NCI-H526 (cell line): ENCODE measurements around the gene TIMP3.
A peak's percentile ranks its signal among the peaks of the same experiment; 100 is the strongest.
"Not testable (repeated sequence)": the region's sequence is repeated elsewhere in the genome, so short reads cannot be mapped to it uniquely, and the experiment has no call there.

Experiments used
- DNase-seq, 2 experiments: peaks; one replicate each; lab custom pipeline; 2025; lab: John Stamatoyannopoulos, UW

Gene TIMP3

GRCh38 chr22:32854351-32854804 is 52.9 kb downstream of the TIMP3 start:
- DNase-seq, result no peak

DNA sequence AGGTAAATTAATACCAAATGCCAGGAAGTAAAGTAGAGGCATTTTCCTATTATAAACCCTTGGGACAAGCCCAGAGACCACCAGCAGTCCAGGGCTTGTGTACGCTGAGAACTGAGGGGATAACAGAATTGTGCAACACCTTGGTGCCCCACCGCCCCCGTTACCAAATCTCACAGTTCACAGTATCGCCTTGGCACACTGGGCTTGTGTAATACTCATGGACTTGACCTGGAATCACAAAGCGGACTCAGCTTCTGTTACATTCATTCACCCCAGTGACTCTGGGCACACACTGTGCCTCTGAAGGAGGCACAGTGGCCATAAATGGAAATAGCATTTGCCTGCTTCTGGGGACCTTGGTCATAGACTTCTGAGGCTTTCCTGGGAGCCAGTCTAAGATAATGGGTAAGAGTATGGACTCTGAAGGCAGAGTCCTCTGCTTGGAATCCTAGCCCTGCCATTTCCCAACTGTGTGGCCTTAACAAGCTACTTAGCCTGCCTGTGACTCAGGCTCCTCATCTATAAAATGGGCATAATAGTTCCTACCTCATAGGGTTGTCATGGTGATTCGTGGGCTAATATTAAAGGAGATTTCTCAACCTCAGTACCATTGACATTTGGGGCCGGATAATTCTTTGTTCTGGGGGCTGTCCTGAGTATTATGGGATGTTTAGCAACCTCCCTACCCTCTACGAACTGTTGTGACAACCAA is 53.7 kb downstream of the TIMP3 start:
- no peak for DNase-seq

DNA sequence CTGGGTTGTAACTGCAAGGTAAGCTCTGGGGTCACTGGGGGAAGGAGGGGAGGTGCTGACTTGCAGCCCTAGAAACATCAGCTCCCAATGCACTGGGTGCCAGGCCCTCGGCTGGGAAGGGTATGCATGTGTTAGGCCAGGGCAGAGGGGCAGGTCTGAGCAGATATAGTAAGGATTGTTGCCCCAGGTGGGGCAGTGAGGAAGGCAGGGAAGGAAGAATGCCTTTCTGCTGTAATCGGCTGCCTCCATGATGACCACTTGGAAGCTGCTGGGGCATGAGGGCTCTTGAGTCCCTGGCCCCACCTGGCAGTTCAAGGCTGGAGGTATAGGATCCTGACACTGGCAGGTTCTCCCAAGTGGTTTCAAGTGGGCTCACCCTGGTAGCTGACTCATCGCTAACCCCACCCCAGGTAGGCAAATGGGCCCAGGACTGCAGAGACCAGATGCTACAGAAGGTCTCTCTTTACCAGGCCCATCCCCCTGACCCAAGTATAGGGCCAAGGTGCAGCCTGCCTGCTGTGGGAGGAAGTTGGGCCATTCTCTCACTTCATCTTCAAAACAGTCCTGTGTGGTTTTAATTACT is 56.7 kb downstream of the TIMP3 start:
- no peak for DNase-seq

GRCh38 chr22:32858957-32859356 is 57.5 kb downstream of the TIMP3 start:
- DNase-seq, result no peak

DNA sequence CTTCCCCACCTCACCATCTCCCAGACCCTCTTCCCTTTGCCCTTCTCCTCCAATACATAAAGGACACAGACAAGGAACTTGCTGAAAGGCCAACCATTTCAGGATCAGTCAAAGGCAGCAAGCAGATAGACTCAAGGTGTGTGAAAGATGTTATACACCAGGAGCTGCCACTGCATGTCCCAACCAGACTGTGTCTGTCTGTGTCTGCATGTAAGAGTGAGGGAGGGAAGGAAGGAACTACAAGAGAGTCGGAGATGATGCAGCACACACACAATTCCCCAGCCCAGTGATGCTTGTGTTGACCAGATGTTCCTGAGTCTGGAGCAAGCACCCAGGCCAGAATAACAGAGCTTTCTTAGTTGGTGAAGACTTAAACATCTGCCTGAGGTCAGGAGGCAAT is 58.2 kb downstream of the TIMP3 start:
- no peak for DNase-seq

DNA sequence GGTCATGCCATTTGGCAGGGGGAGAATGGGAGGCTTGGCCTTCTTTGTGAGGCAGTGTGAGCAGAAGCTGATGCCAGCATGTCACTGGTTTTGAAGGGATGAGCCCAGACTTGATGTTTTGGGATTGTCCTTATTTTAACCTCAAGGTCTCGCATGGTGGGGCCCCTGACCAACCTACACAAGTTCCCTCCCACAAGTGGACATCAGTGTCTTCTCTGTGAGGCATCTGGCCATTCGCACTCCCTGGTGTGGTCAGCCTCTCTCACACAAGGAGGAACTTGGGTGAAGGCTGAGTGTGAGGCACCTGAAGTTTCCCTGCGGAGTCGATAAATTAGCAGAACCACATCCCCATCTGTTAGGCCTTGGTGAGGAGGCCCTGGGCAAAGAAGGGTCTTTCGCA is 59.8 kb downstream of the TIMP3 start:
- DNase-seq, result no peak

DNA sequence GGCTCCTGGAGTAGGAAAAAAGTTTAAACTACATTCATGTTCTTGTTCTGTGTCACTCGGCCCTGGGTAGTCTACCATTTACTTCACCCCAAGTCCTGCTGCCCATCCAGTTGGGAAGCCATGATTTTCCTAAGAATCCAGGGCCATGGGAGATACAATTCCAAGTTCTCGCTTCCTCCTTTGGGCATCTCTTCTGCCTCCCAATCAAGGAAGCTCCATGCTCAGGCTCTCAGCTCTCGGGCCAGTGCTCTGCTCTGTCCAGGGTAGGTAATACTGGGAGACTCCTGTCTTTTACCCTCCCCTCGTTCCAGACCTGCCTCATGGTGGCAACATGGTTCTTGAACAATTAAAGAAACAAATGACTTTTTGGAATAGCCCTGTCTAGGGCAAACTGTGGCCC is 60.6 kb downstream of the TIMP3 start:
- no peak for DNase-seq

GRCh38 chr22:32862936-32863661 is 61.6 kb downstream of the TIMP3 start:
- DNase-seq, result no peak

DNA sequence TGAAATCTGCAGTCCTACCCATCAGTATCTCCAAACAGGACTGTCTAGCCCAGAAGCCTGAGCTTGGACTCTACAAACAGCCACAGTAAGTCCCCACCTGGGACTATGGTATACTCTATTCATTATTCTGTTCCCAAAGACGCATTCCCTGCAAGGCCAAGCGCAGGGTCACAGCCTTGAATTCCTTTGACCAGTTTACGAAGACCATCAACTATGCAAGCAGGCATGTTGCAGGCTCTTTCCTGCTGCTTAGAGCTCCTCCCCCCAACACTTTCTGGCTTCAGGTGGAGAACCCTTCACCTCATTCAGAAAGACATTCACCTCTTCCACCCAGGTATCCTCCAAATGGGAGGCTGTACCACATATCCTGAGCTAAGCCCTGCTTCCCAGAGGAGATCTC is 62.5 kb downstream of the TIMP3 start:
- no peak for DNase-seq

DNA sequence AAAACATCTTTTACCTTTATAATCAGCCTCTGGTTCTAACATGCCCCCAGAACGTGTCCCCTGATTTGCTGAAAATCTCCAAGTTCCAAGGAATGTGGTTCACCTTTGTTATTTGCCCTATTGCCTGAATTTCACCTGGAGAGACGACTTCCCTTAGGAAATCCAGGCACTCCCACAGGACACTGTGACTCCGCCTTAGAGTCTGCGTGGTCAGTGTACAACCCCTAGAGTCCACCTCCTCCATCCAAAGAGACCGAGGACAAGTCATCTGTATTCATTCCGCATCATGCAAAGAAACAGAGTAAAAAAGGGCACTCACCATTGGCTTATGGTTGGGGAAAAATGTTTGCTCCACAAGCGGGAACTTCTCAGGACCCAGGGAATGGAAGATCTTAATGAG is 63.1 kb downstream of the TIMP3 start:
- no peak for DNase-seq

- DNase-seq, result no peak
These were observed 65.4 kb downstream of the TIMP3 start for GRCh38 chr22:32866953-32867352.

DNA sequence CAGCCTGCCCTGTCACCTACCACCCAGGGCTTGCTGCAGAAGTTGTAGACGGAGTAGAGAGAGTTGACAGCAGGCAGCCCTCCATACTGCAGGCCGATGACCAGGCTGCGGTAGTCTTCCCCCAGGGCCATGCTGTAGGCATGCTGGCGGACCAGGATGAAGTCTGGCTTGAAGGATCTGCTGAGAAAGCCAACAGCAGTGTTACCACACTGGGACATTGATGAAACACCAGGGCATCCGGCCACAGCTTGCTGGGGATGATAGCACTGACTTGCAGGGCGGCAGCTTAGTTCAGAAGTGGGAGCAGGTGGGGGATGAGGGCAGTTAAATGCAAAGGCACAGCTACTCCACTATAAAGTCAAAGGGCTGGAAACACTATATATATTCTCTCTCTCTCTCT is 67.4 kb downstream of the TIMP3 start:
- DNase-seq, result no peak

- DNase-seq, result no peak
These were observed 69.0 kb downstream of the TIMP3 start for GRCh38 chr22:32870474-32870873.

DNA sequence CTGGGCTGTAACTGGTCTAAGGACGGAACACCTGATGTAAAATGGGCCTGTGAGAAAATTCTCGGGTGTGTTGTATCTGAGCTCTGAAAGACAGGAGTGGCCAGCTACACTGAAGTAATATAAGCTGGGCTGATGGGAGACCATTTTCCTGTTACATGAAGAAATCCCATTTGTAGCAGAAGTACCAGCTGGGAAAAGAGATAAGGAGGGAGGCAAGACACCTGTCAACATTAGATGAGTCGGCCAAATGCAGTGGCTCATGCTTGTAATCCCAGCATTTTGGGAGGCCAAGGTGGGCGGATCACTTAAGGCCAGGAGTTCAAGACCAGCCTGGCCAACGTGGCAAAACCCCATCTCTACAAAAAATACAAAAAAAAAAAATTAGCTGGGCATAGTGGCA is 72.1 kb downstream of the TIMP3 start:
- DNase-seq, result not testable (repeated sequence)

GRCh38 chr22:32874385-32874784 is 72.9 kb downstream of the TIMP3 start:
- no peak for DNase-seq

DNA sequence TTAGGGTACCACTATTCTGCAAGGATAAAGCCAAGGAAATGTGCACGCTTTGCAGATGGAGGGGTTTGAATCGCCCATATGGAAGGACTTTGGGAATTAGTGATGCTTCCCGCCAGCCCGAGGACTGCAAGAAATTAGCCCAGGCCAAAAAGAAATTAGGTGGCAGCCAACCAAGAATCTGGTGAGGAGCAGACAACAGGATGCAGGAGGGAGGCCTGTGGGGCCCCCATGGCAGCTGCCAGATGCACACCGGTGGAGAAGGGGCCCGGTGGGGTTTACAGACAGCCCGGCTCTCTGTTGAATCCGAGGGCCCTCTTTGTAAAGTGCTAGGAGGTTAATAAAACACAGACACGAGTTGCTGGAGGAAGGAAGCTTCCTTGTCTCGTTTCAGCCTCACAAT is 73.5 kb downstream of the TIMP3 start:
- DNase-seq, result no peak

- no peak for DNase-seq
These were observed 75.0 kb downstream of the TIMP3 start for GRCh38 chr22:32876516-32876915.

- DNase-seq, result no peak
These were observed 75.7 kb downstream of the TIMP3 start for GRCh38 chr22:32877196-32877595.

DNA sequence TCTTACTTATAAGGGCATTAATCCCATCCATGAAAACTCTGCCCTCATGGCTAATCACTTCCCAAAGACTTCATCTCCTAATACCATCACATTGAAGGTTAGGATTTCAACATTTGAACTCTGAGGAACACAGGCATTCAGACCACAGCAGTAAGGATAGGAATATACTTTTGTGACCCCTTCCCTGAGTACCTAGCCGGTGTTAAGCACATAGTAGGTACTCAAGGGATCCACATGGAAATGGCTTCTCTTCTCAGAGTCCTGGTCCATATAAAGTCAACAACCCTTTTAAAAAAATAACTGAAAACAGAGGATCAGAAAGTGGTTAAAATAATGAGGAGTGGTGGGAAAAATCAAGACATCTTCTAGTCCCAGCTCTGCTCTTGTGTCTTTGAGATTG is 78.0 kb downstream of the TIMP3 start:
- no peak for DNase-seq

DNA sequence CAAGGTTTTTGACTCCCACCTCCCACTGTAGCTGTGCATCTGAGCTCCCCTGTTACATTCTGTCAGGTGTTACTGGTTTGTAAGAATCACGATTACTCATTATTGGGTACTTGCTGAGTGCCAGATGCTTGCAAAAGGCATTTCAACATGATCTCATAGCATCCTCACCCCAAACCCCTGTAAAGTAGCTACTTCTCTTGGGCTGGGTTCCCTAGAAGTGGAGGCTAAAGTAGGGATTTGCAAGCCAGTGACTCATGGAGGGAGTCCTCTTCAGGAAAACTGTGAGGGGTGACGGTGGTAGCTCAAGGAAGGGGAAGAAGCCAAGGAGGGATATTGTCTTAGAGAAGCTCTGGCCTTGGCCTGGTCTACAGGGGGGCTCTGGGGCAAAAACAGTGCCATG is 78.6 kb downstream of the TIMP3 start:
- DNase-seq, result no peak

GRCh38 chr22:32880505-32880892 is 79.0 kb downstream of the TIMP3 start:
- no peak for DNase-seq

- peak in 1 of 2 experiments; percentile 40 for DNase-seq
These were observed 79.5 kb downstream of the TIMP3 start for GRCh38 chr22:32880893-32881596.

DNA sequence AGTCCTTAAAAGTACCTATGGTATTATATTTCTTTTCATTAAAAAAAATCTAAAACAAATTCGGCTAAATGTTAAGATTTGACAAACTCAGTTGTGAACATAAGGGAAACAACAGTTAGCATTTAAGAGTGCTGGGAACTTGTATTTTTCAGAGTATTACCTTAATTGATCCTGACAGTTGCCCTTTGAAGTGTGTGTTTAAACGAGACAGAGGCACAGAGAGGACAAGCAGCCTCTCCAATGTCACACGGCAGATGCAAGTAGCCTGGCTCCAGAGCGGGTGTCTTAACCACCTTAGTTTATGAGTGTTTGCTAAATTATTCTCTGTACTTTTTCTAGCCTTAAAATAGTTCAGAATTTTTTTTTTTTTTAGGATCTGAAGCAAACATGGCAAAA is 80.9 kb downstream of the TIMP3 start:
- DNase-seq, result no peak
